ENCODE results near the gene NAXE.

DNA sequence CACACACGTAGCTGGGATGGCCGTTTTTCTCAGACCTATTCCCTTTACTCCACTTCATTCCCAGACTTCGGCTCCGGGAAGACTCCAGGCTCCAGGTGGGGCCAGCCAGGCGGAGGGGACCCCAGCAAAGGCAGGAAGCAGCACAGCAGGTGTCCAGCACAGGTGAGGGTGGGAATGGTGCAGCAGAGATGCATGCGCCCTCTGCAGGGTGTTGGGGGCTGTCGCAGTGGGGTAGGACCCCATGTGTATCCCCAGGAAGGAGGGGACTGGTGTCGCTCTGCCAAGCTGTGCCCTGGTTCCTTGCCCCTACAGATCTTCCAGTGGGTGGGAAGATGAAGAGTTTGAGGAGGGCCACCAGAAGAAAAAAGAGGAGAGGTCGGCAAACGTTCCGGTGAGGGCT is 6.8 kb upstream of the NAXE start:
- TF ChIP-seq, protein P1, sequence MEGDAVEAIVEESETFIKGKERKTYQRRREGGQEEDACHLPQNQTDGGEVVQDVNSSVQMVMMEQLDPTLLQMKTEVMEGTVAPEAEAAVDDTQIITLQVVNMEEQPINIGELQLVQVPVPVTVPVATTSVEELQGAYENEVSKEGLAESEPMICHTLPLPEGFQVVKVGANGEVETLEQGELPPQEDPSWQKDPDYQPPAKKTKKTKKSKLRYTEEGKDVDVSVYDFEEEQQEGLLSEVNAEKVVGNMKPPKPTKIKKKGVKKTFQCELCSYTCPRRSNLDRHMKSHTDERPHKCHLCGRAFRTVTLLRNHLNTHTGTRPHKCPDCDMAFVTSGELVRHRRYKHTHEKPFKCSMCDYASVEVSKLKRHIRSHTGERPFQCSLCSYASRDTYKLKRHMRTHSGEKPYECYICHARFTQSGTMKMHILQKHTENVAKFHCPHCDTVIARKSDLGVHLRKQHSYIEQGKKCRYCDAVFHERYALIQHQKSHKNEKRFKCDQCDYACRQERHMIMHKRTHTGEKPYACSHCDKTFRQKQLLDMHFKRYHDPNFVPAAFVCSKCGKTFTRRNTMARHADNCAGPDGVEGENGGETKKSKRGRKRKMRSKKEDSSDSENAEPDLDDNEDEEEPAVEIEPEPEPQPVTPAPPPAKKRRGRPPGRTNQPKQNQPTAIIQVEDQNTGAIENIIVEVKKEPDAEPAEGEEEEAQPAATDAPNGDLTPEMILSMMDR (conservative IDR thresholded peaks at IDR 0.05 in 1 of 2, IDR thresholded peaks at IDR 0.05 in 1 of 2; ENCODE audit: extremely low read depth in 1 of 2, insufficient read depth in 1 of 2, low read depth in 1 of 2, low read length in 2 of 2): peak in 1 of 2 donors; percentile 9
- TF ChIP-seq EZH2 (IDR thresholded peaks at IDR 0.05; ENCODE audit: borderline replicate concordance, low read length): no peak
